ENCODE data around the gene DDRGK1. TPM values are rescaled to one million over a fixed set of nuclear protein-coding genes. Genes with fewer than 3 reads are reported as not detected.
A peak's percentile ranks its signal among the peaks of the same experiment; 100 is the strongest.

DDRGK1 gene
- total RNA-seq, 1 donor: 26.8 TPM

GRCh38 chr20:3166913-3167342 lies 37.6 kb downstream of the DDRGK1 start:
- no peaks in the 10 kb centered on the region for H3K9me3 ChIP-seq (ENCODE audit: low read depth, low read length)
- H3K79me2 ChIP-seq (ENCODE audit: insufficient read depth, low read length): no peaks in the 10 kb centered on the region
- H3K36me3 ChIP-seq (ENCODE audit: insufficient read depth, low read length): no peaks in the 10 kb centered on the region
- H3K4me3 ChIP-seq (ENCODE audit: insufficient read depth, low read length): no peak overlapping the region
- no peak overlapping the region for H3K4me2 ChIP-seq (ENCODE audit: insufficient read depth, low read length)
- H3K4me1 ChIP-seq (ENCODE audit: insufficient read depth, low read length): no peaks in the 10 kb centered on the region
- no peaks in the 10 kb centered on the region for H4K20me1 ChIP-seq (ENCODE audit: insufficient read depth, low read length)
- TF ChIP-seq CTCF (IDR thresholded peaks at IDR 0.05; ENCODE audit: extremely low read depth, low read depth, low read length): no peak
- no peak overlapping the region for H2AFZ ChIP-seq (ENCODE audit: low read length)
- H3K27me3 ChIP-seq (ENCODE audit: insufficient read depth, low read length): peaks cover 2% of the 10 kb centered on the region
- DNase-seq (ENCODE audit: insufficient read length, low spot score, missing footprints): peak; percentile 53
- no peak overlapping the region for H3K27ac ChIP-seq (ENCODE audit: low read depth, low read length)

DNA sequence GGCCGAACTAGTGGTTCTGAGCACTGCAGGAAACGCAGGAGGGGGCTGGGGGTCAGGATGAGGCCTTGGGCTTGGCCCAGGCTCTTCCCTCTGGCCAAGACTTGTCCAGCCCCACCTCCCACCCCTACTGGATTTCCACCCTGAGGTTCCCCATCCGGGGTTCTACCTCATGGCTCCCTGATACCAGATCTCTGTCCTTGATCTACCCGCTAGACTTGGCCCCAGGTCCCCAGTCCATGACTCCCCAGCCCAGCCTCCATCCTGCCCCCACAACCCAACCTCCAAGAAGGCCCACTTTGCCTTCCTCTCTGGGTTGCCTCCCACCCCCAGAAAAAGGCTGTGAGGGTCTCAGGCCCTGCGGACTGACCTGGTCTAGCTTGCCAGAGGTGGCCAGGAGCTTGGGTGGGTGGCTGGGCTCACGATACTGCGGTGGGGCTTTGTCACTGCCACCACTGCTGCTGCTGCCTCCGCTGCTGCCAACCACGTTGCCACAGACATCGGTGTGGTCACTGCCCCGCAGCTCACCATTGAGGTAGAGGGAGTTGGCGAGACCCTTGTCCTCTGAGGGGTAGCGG lies 38.1 kb downstream of the DDRGK1 start:
- Histone ChIP-seq H3K4me3 (ENCODE audit: insufficient read depth, low read length) (no peak overlapping the region), H3K79me2 (ENCODE audit: insufficient read depth, low read length) (no peaks in the 10 kb centered on the region), H3K27me3 (ENCODE audit: insufficient read depth, low read length) (no peaks in the 10 kb centered on the region), H4K20me1 (ENCODE audit: insufficient read depth, low read length) (no peaks in the 10 kb centered on the region), H3K4me1 (ENCODE audit: insufficient read depth, low read length) (no peaks in the 10 kb centered on the region), H3K36me3 (ENCODE audit: insufficient read depth, low read length) (no peaks in the 10 kb centered on the region), H2AFZ (ENCODE audit: low read length) (no peak overlapping the region), H3K9me3 (ENCODE audit: low read depth, low read length) (no peaks in the 10 kb centered on the region), H3K4me2 (ENCODE audit: insufficient read depth, low read length) (no peak overlapping the region), H3K27ac (ENCODE audit: low read depth, low read length) (no peak overlapping the region)
- peak; percentile 85 for DNase-seq (ENCODE audit: insufficient read length, low spot score, missing footprints)
- TF ChIP-seq CTCF (IDR thresholded peaks at IDR 0.05; ENCODE audit: extremely low read depth, low read depth, low read length): no peak

GRCh38 chr20:3165473-3166337 lies 38.8 kb downstream of the DDRGK1 start:
- Histone ChIP-seq H3K36me3 (ENCODE audit: insufficient read depth, low read length) (no peaks in the 10 kb centered on the region), H3K4me3 (ENCODE audit: insufficient read depth, low read length) (no peak overlapping the region), H4K20me1 (ENCODE audit: insufficient read depth, low read length) (no peaks in the 10 kb centered on the region), H3K4me2 (ENCODE audit: insufficient read depth, low read length) (no peak overlapping the region), H3K27me3 (ENCODE audit: insufficient read depth, low read length) (no peaks in the 10 kb centered on the region), H3K79me2 (ENCODE audit: insufficient read depth, low read length) (no peaks in the 10 kb centered on the region), H3K4me1 (ENCODE audit: insufficient read depth, low read length) (no peaks in the 10 kb centered on the region), H3K9me3 (ENCODE audit: low read depth, low read length) (no peaks in the 10 kb centered on the region), H2AFZ (ENCODE audit: low read length) (no peak overlapping the region), H3K27ac (ENCODE audit: low read depth, low read length) (no peak overlapping the region)
- TF ChIP-seq CTCF (IDR thresholded peaks at IDR 0.05; ENCODE audit: extremely low read depth, low read depth, low read length): no peak
- DNase-seq (ENCODE audit: insufficient read length, low spot score, missing footprints): peak; percentile 94

DNA sequence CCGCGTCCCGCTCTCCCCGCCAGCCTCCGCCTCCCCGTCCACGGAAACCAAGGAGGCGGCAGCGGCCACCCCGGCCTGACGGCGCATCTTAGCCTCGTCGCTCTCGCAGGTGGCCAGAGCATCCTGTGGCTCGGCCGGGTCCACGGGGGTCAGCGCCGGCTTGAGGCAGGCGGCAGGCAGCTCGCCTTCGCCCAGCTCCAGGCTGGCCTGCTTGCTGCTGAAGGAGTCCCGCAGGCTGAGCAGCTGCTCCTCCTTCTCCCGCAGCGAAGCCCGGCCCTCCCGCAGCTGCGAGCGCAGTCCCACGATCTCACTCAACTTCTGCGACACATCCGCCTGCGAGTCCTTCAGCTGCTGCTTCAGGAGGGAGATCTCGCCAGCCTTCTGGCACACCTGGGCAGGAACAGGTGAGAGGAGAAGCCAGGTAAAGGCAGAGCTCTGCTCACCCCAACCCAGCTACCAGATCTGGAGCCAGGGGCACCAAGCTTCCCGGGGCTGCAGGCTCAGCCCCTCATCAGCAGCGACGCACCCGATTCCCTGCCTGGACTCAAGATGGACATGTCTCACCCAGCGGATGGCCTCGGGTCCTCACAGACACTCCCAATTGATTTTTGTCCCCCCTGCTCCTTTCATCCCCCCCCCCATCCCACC lies 39.6 kb downstream of the DDRGK1 start:
- no peak overlapping the region for H2AFZ ChIP-seq (ENCODE audit: low read length)
- H4K20me1 ChIP-seq (ENCODE audit: insufficient read depth, low read length): no peaks in the 10 kb centered on the region
- peaks cover 1% of the 10 kb centered on the region for H3K79me2 ChIP-seq (ENCODE audit: insufficient read depth, low read length)
- DNase-seq (ENCODE audit: insufficient read length, low spot score, missing footprints): peak; percentile 83
- no peaks in the 10 kb centered on the region for H3K4me1 ChIP-seq (ENCODE audit: insufficient read depth, low read length)
- no peak for TF ChIP-seq CTCF (IDR thresholded peaks at IDR 0.05; ENCODE audit: extremely low read depth, low read depth, low read length)
- H3K27me3 ChIP-seq (ENCODE audit: insufficient read depth, low read length): no peaks in the 10 kb centered on the region
- H3K4me2 ChIP-seq (ENCODE audit: insufficient read depth, low read length): no peak overlapping the region
- no peaks in the 10 kb centered on the region for H3K9me3 ChIP-seq (ENCODE audit: low read depth, low read length)
- H3K27ac ChIP-seq (ENCODE audit: low read depth, low read length): no peak overlapping the region
- H3K36me3 ChIP-seq (ENCODE audit: insufficient read depth, low read length): no peaks in the 10 kb centered on the region
- no peak overlapping the region for H3K4me3 ChIP-seq (ENCODE audit: insufficient read depth, low read length)
